Stomach (tissue), 4 donors: ENCODE measurements around the gene MUSTN1.

Source experiments
- POLR2A ChIP-seq, 4 donors: fragments of 450-650 bp; IDR thresholded peaks; one replicate each; pipeline ENCODE4 v1.6.1; 2016; ENCODE audit warnings: antibody characterized with exemption in 4 of 4, control low read depth in 2 of 4, mild to moderate bottlenecking in 1 of 4, moderate library complexity in 1 of 4
- POLR2AphosphoS5 ChIP-seq, 3 donors: sonication (generic); formaldehyde crosslinking; IDR thresholded peaks; one replicate each; pipeline ENCODE4 v1.6.1; 2016; ENCODE audit warnings: antibody characterized with exemption in 3 of 3
- TF ChIP-seq, protein P1 (sequence below), 7 experiments: fragments of 450-650 bp in 4 of 7; fragments of 200-600 bp in 3 of 7; sonication (generic) in 3 of 7; IDR thresholded peaks; one replicate each; pipeline ENCODE4 v1.5.1; 2016 to 2019; ENCODE audit warnings: antibody characterized with exemption in 7 of 7, control low read depth in 2 of 7, mild to moderate bottlenecking in 1 of 7

GRCh38 chr3:52822363-52822762, 12.5 kb downstream of the MUSTN1 start:
- TF ChIP-seq, protein P1, sequence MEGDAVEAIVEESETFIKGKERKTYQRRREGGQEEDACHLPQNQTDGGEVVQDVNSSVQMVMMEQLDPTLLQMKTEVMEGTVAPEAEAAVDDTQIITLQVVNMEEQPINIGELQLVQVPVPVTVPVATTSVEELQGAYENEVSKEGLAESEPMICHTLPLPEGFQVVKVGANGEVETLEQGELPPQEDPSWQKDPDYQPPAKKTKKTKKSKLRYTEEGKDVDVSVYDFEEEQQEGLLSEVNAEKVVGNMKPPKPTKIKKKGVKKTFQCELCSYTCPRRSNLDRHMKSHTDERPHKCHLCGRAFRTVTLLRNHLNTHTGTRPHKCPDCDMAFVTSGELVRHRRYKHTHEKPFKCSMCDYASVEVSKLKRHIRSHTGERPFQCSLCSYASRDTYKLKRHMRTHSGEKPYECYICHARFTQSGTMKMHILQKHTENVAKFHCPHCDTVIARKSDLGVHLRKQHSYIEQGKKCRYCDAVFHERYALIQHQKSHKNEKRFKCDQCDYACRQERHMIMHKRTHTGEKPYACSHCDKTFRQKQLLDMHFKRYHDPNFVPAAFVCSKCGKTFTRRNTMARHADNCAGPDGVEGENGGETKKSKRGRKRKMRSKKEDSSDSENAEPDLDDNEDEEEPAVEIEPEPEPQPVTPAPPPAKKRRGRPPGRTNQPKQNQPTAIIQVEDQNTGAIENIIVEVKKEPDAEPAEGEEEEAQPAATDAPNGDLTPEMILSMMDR (IDR thresholded peaks at IDR 0.05), result no peak
- no peak for TF ChIP-seq POLR2AphosphoS5 (IDR thresholded peaks at IDR 0.05)
- no peak for TF ChIP-seq POLR2A (IDR thresholded peaks at IDR 0.05)
